Mesenchymal stem cell (in vitro differentiated cells and primary cell): ENCODE data around the gene JAG1.

Source experiments
- DNase-seq: peaks from one replicate; pipeline ENCODE4 v3.0.0-alpha.2; 2013
- H2AFZ ChIP-seq: one replicate; pipeline ENCODE4 v1.6.1; 2013; ENCODE audit warnings: low read depth, mild to moderate bottlenecking, control low read depth, inconsistent platforms, low read length, moderate library complexity
- H2AK5ac ChIP-seq: 2 replicates; pipeline ENCODE4 v1.6.1; 2013; ENCODE audit warnings: low read length, moderate library complexity, mild to moderate bottlenecking, inconsistent platforms; ENCODE audit not compliant: severe bottlenecking
- H2BK120ac ChIP-seq: one replicate; pipeline ENCODE4 v1.6.1; 2013; ENCODE audit warnings: low read depth, mild to moderate bottlenecking, inconsistent platforms, low read length, moderate library complexity
- H2BK12ac ChIP-seq, 2 experiments: one replicate each; pipeline ENCODE4 v1.6.1; 2013; ENCODE audit warnings: inconsistent platforms in 2 of 2, low read length in 2 of 2, mild to moderate bottlenecking in 2 of 2, moderate library complexity in 2 of 2, control low read depth in 1 of 2
- H2BK15ac ChIP-seq: one replicate; pipeline ENCODE4 v1.6.1; 2013; ENCODE audit warnings: mild to moderate bottlenecking, low read depth, inconsistent platforms; ENCODE audit not compliant: poor library complexity, severe bottlenecking
- H2BK5ac ChIP-seq: 2 replicates; pipeline ENCODE4 v1.6.1; 2013; ENCODE audit warnings: low read depth, mild to moderate bottlenecking, low read length, control low read depth, inconsistent platforms; ENCODE audit not compliant: poor library complexity, severe bottlenecking
- H3K14ac ChIP-seq, 2 experiments: one replicate each; pipeline ENCODE4 v1.6.1; 2013; ENCODE audit warnings: inconsistent platforms in 2 of 2, low read length in 2 of 2, control low read depth in 1 of 2, mild to moderate bottlenecking in 1 of 2, moderate library complexity in 1 of 2
- H3K18ac ChIP-seq, 2 experiments: one replicate each; pipeline ENCODE4 v1.6.1; 2013; ENCODE audit warnings: inconsistent platforms in 2 of 2, low read length in 2 of 2, control low read depth in 1 of 2, low read depth in 1 of 2, mild to moderate bottlenecking in 1 of 2
- H3K23ac ChIP-seq, 2 experiments: one replicate each; pipeline ENCODE4 v1.6.1; 2013; ENCODE audit warnings: inconsistent platforms in 2 of 2, low read length in 2 of 2, mild to moderate bottlenecking in 2 of 2, moderate library complexity in 2 of 2, control low read depth in 1 of 2
- H3K27ac ChIP-seq: 2 replicates; pipeline ENCODE4 v1.5.1; 2013; ENCODE audit warnings: mild to moderate bottlenecking, moderate library complexity, low read length, control low read depth, inconsistent platforms; ENCODE audit not compliant: poor library complexity, severe bottlenecking
- H3K27me3 ChIP-seq, 2 experiments: 2 replicates each; pipeline versions ENCODE4 v1.6.1 to v1.7.0; 2013; ENCODE audit warnings: low read length in 2 of 2, mild to moderate bottlenecking in 2 of 2, moderate library complexity in 2 of 2, control low read depth in 1 of 2, inconsistent platforms in 1 of 2; ENCODE audit not compliant: control insufficient read depth in 1 of 2, insufficient read depth in 1 of 2
- H3K36me3 ChIP-seq, 2 experiments: 2 replicates each; pipeline versions ENCODE4 v1.6.1 to v1.7.0; 2013; ENCODE audit warnings: low read length in 2 of 2, control low read depth in 1 of 2, inconsistent platforms in 1 of 2, low read depth in 1 of 2, mild to moderate bottlenecking in 1 of 2; ENCODE audit not compliant: insufficient read depth in 2 of 2, control insufficient read depth in 1 of 2
- H3K4ac ChIP-seq, 2 experiments: one replicate each; pipeline ENCODE4 v1.6.1; 2013; ENCODE audit warnings: inconsistent platforms in 2 of 2, low read length in 2 of 2, mild to moderate bottlenecking in 2 of 2, moderate library complexity in 2 of 2, control low read depth in 1 of 2, low read depth in 1 of 2
- H3K4me1 ChIP-seq: 2 replicates; pipeline ENCODE4 v1.6.1; 2013; ENCODE audit warnings: low read depth, low read length, control low read depth; ENCODE audit not compliant: control insufficient read depth, insufficient read depth
- H3K4me2 ChIP-seq: 2 replicates; pipeline ENCODE4 v1.6.1; 2013; ENCODE audit warnings: low read length, mild to moderate bottlenecking, inconsistent platforms; ENCODE audit not compliant: poor library complexity, severe bottlenecking
- H3K4me3 ChIP-seq, 2 experiments: 2 replicates each; pipeline versions ENCODE4 v1.5.1 to v1.7.0; 2013; ENCODE audit warnings: low read length in 2 of 2, mild to moderate bottlenecking in 2 of 2, control low read depth in 1 of 2, low read depth in 1 of 2; ENCODE audit not compliant: insufficient read depth in 1 of 2
- H3K79me1 ChIP-seq: replicated peaks from 2 replicates; pipeline ENCODE4 v1.6.1; 2013; ENCODE audit warnings: mild to moderate bottlenecking, control low read depth, low read length, inconsistent platforms; ENCODE audit not compliant: poor library complexity, severe bottlenecking
- H3K9ac ChIP-seq: 2 replicates; pipeline ENCODE4 v1.7.0; 2013; ENCODE audit warnings: mild to moderate bottlenecking, low read length, moderate library complexity
- H3K9me3 ChIP-seq: 2 replicates; pipeline ENCODE4 v1.7.0; 2013; ENCODE audit warnings: mild to moderate bottlenecking, low read length; ENCODE audit not compliant: control insufficient read depth
- H4K8ac ChIP-seq: one replicate; pipeline ENCODE4 v1.6.1; 2013; ENCODE audit warnings: inconsistent platforms, mild to moderate bottlenecking, low read length, moderate library complexity
- H4K91ac ChIP-seq: one replicate; pipeline ENCODE4 v1.6.1; 2013; ENCODE audit warnings: mild to moderate bottlenecking, low read length, inconsistent platforms
- WGBS: methylation state at CpG from one replicate; pipeline ENCODE4 v1.1.7; 2013; ENCODE audit warnings: mixed read lengths; 5-methylcytosine and 5-hydroxymethylcytosine counted together

Gene JAG1

GRCh38 chr20:10611357-10611756, 62.4 kb downstream of the JAG1 start:
- Histone ChIP-seq H2AFZ (no peak overlapping the region), H3K4me2 (no peak overlapping the region), H3K9me3 (no peaks in the 10 kb centered on the region), H3K9ac (no peak overlapping the region), H4K8ac (no peak overlapping the region), H3K79me1 (no peaks in the 10 kb centered on the region), H3K18ac (no peak overlapping the region), H3K4ac (no peak overlapping the region), H4K91ac (no peak overlapping the region), H3K27me3 (no peaks in the 10 kb centered on the region), H3K27ac (no peak overlapping the region), H2BK120ac (no peak overlapping the region), H3K23ac (no peak overlapping the region), H2BK15ac (no peak overlapping the region), H3K4me1 (peaks cover 7% of the 10 kb centered on the region), H3K14ac (no peak overlapping the region), H3K4me3 (no peak overlapping the region), H2BK12ac (no peak overlapping the region), H3K36me3 (peaks cover 0 to 3% of the 10 kb centered on the region in 2 experiments), H2BK5ac (no peak overlapping the region), H2AK5ac (no peak overlapping the region)
- DNase-seq = peak; percentile 46
- WGBS = 76% methylated on average over 1 of the region's 1 CpG

GRCh38 chr20:10610251-10610650, 63.5 kb downstream of the JAG1 start:
- Histone ChIP-seq H3K4me3 (no peak overlapping the region), H3K18ac (no peak overlapping the region), H3K23ac (no peak overlapping the region), H2BK12ac (peak overlapping the region in 1 of 2 experiments; percentile 1), H2BK15ac (no peak overlapping the region), H3K27ac (no peak overlapping the region), H4K91ac (no peak overlapping the region), H4K8ac (no peak overlapping the region), H2BK120ac (no peak overlapping the region), H3K4me1 (peaks cover 7% of the 10 kb centered on the region), H3K36me3 (peaks cover 0 to 3% of the 10 kb centered on the region in 2 experiments), H3K9ac (no peak overlapping the region), H2AK5ac (no peak overlapping the region), H3K4ac (no peak overlapping the region), H3K14ac (no peak overlapping the region), H2AFZ (no peak overlapping the region), H2BK5ac (no peak overlapping the region), H3K4me2 (no peak overlapping the region), H3K79me1 (no peaks in the 10 kb centered on the region), H3K9me3 (no peaks in the 10 kb centered on the region), H3K27me3 (no peaks in the 10 kb centered on the region)
- DNase-seq = no peak
- WGBS = 87% methylated on average over 5 of the region's 5 CpGs

- Histone ChIP-seq H3K4me2 (no peak overlapping the region), H2BK12ac (no peak overlapping the region), H3K27ac (no peak overlapping the region), H3K36me3 (peaks cover 0 to 3% of the 10 kb centered on the region in 2 experiments), H3K18ac (no peak overlapping the region), H3K9me3 (no peaks in the 10 kb centered on the region), H3K14ac (no peak overlapping the region), H3K27me3 (no peaks in the 10 kb centered on the region), H3K23ac (no peak overlapping the region), H2BK120ac (no peak overlapping the region), H2AK5ac (no peak overlapping the region), H3K9ac (peak overlapping the region; percentile 67), H2BK15ac (no peak overlapping the region), H2AFZ (no peak overlapping the region), H3K4me1 (peaks cover 7% of the 10 kb centered on the region), H4K8ac (no peak overlapping the region), H4K91ac (no peak overlapping the region), H2BK5ac (no peak overlapping the region), H3K4me3 (peak overlapping the region in 1 of 2 experiments; percentile 65), H3K79me1 (no peaks in the 10 kb centered on the region), H3K4ac (no peak overlapping the region)
- no peak for DNase-seq
Observed at GRCh38 chr20:10609770-10610169, 64.0 kb downstream of the JAG1 start.

DNA sequence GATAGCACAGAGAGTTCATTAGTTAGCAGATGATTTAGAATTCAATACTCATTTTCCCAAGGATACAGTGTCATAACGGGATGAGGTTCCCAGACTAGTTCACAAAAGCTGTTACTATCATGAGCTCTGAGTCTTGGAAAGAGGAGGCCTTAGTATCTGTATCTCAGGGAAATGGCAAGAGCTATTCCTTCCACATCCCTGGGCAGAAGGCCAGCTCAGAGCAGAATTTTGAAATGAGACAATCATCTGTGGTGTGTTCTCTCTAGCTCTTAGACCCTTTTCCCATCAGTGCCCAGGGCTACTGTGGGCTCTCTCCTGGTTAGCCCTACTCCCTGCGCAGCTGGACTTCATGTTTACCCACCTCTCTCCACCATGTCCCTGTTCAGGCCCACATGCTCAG, 64.5 kb downstream of the JAG1 start:
- Histone ChIP-seq H2AK5ac (peak overlapping the region; percentile 5), H3K27ac (no peak overlapping the region), H3K27me3 (no peaks in the 10 kb centered on the region), H4K91ac (no peak overlapping the region), H3K4me2 (no peak overlapping the region), H3K18ac (no peak overlapping the region), H3K4me3 (peak overlapping the region in 1 of 2 experiments; percentile 65), H2BK15ac (no peak overlapping the region), H2BK5ac (no peak overlapping the region), H3K9me3 (no peaks in the 10 kb centered on the region), H3K4ac (no peak overlapping the region), H4K8ac (no peak overlapping the region), H2BK120ac (no peak overlapping the region), H2BK12ac (no peak overlapping the region), H3K9ac (peak overlapping the region; percentile 67), H3K14ac (no peak overlapping the region), H3K36me3 (no peaks in the 10 kb centered on the region), H3K23ac (no peak overlapping the region), H3K79me1 (no peaks in the 10 kb centered on the region), H3K4me1 (peaks cover 9% of the 10 kb centered on the region), H2AFZ (no peak overlapping the region)
- DNase-seq = peak; percentile 53
- WGBS = 100% methylated on average over 1 of the region's 2 CpGs
